ENCODE data around the gene NOTUM. TPM values are rescaled to one million over a fixed set of nuclear protein-coding genes. Genes with fewer than 3 reads are reported as not detected.

Gene NOTUM
- total RNA-seq, 2 experiments from 2014 or later, result not detected

GRCh38 chr17:81939218-81939617 lies 21.8 kb downstream of the NOTUM start:
- H3K36me3 Mint-ChIP-seq (ENCODE audit: low read depth), result no peaks in the 10 kb centered on the region
- Histone ChIP-seq H3K9me3 (ENCODE audit: control insufficient read depth in 1 of 2, insufficient read depth in 1 of 2, low read length in 2 of 2) (peaks cover 0 to 11% of the 10 kb centered on the region in 2 experiments), H3K4me1 (ENCODE audit: insufficient read depth, low read length) (peaks cover 16% of the 10 kb centered on the region), H3K4me3 (ENCODE audit: low read length) (no peak overlapping the region), H3K36me3 (ENCODE audit: insufficient read depth, low read length) (no peaks in the 10 kb centered on the region), H3K27ac (ENCODE audit: low read depth in 1 of 2, low read length in 2 of 2) (no peak overlapping the region), H3K27me3 (ENCODE audit: control insufficient read depth in 1 of 2, insufficient read depth in 2 of 2, low read length in 2 of 2) (peaks cover 0 to 9% of the 10 kb centered on the region in 2 experiments)
- H3K27ac Mint-ChIP-seq, result no peak overlapping the region
- peaks cover 6% of the 10 kb centered on the region for H3K27me3 Mint-ChIP-seq
- H3K9me3 Mint-ChIP-seq, result no peaks in the 10 kb centered on the region
- CTCF ChIA-PET, result interaction anchor here (1.5 kb wide), 1 partner anchor 21 kb away, joined by 5 read pairs; no protein-coding TSS in a partner anchor
- ATAC-seq (ENCODE audit: poor library complexity) (no peak), DNase-seq (no peak)
- H3K4me3 Mint-ChIP-seq, result no peak overlapping the region
- no peak for TF ChIP-seq CTCF (IDR thresholded peaks at IDR 0.05)
- no peaks in the 10 kb centered on the region for H3K4me1 Mint-ChIP-seq (ENCODE audit: low read depth)
- intact Hi-C loops (cut with DNase I, micrococcal nuclease), result no loop called here
- POLR2A ChIA-PET, result interaction anchor here (0.6 kb wide), 2 partner anchors 29 to 37 kb away, joined by 3 read pairs; partner anchors contain the start of gene NPB

GRCh38 chr17:81935709-81936084 lies 25.3 kb downstream of the NOTUM start:
- Histone ChIP-seq H3K9me3 (ENCODE audit: control insufficient read depth in 1 of 2, insufficient read depth in 1 of 2, low read length in 2 of 2) (no peaks in the 10 kb centered on the region), H3K4me3 (ENCODE audit: low read length) (no peak overlapping the region), H3K27me3 (ENCODE audit: control insufficient read depth in 1 of 2, insufficient read depth in 2 of 2, low read length in 2 of 2) (peaks cover 3% of the 10 kb centered on the region in 2 experiments), H3K4me1 (ENCODE audit: insufficient read depth, low read length) (peaks cover 16% of the 10 kb centered on the region), H3K27ac (ENCODE audit: low read depth in 1 of 2, low read length in 2 of 2) (no peak overlapping the region), H3K36me3 (ENCODE audit: insufficient read depth, low read length) (no peaks in the 10 kb centered on the region)
- intact Hi-C loops (cut with DNase I, micrococcal nuclease), result no loop called here
- Mint-ChIP-seq H3K9me3 (no peaks in the 10 kb centered on the region), H3K36me3 (ENCODE audit: low read depth) (no peaks in the 10 kb centered on the region), H3K4me3 (peak overlapping the region; percentile 45), H3K4me1 (ENCODE audit: low read depth) (no peaks in the 10 kb centered on the region), H3K27me3 (peaks cover 20% of the 10 kb centered on the region), H3K27ac (no peak overlapping the region)
- no peak for ATAC-seq (ENCODE audit: poor library complexity)
- TF ChIP-seq CTCF (IDR thresholded peaks at IDR 0.05), result no peak
- DNase-seq, result no peak
- ChIA-PET POLR2A (no interaction called here), CTCF (interaction anchor here (1.2 kb wide), 1 partner anchor 95 kb away, joined by 4 read pairs; the partner anchor contains the start of gene RAC3)

GRCh38 chr17:81934850-81935708 lies 25.9 kb downstream of the NOTUM start:
- CTCF ChIA-PET, result interaction anchor here (1.9 kb wide), 1 partner anchor 25 kb away, joined by 6 read pairs; no protein-coding TSS in a partner anchor

More at GRCh38 chr17:81934850-81935708, 25.9 kb downstream of the NOTUM start:
- H3K27ac ChIP-seq (ENCODE audit: low read depth in 1 of 2, low read length in 2 of 2), result no peak overlapping the region
- Mint-ChIP-seq H3K27ac (no peak overlapping the region), H3K4me3 (no peak overlapping the region), H3K27me3 (peaks cover 15% of the 10 kb centered on the region), H3K36me3 (ENCODE audit: low read depth) (no peaks in the 10 kb centered on the region), H3K9me3 (no peaks in the 10 kb centered on the region), H3K4me1 (ENCODE audit: low read depth) (no peaks in the 10 kb centered on the region)
- no peaks in the 10 kb centered on the region for H3K9me3 ChIP-seq (ENCODE audit: control insufficient read depth in 1 of 2, insufficient read depth in 1 of 2, low read length in 2 of 2)
- ATAC-seq (ENCODE audit: poor library complexity) (no peak), DNase-seq (no peak)
- POLR2A ChIA-PET, result no interaction called here
- H3K4me3 ChIP-seq (ENCODE audit: low read length), result no peak overlapping the region
- H3K27me3 ChIP-seq (ENCODE audit: control insufficient read depth in 1 of 2, insufficient read depth in 2 of 2, low read length in 2 of 2), result peaks cover 3% of the 10 kb centered on the region in 2 experiments
- intact Hi-C loops (cut with DNase I, micrococcal nuclease), result no loop called here
- TF ChIP-seq CTCF (IDR thresholded peaks at IDR 0.05), result no peak
- H3K4me1 ChIP-seq (ENCODE audit: insufficient read depth, low read length), result peaks cover 16% of the 10 kb centered on the region
- no peaks in the 10 kb centered on the region for H3K36me3 ChIP-seq (ENCODE audit: insufficient read depth, low read length)

Measured in CD4-positive, alpha-beta T cell (primary cell).